Retinal pigment epithelial cell (primary cell): ENCODE data around the gene PPP2R1B.

ENCODE experiments used
- DNase-seq: peaks from one replicate; pipeline ENCODE4 v3.0.0-alpha.2; 2010; ENCODE audit warnings: low read depth
- H3K4me3 ChIP-seq: 2 replicates; pipeline ENCODE4 v1.5.1; 2011; ENCODE audit warnings: mild to moderate bottlenecking, low read length, control low read depth, moderate library complexity
- TF ChIP-seq, protein P1 (sequence below): conservative IDR thresholded peaks from 2 replicates; pipeline ENCODE4 v1.5.1; 2011; ENCODE audit warnings: low read depth, low read length, control low read depth, inconsistent platforms

PPP2R1B gene

DNA sequence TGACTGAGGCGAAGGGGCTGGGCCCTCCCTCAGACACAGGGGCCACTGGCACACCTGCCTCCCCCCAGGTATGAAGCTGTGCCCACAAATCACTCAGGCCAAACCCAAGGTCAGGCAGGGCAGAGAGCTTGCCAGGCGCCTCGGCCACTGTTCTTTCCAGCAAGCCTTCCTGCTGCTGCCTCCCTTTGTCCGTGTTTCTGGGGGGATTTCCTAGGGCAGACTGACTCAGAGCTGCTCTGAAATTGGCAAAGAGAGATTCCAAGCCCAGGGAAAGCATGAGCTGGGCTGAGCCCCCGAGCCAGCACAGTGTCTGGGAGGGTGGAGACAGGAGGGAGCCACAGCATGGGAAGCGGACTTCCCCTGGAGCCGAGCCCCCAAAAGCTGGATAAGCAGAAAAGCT, 33.2 kb downstream of the PPP2R1B start:
- DNase-seq: peak; percentile 59
- H3K4me3 ChIP-seq: no peak overlapping the region
- TF ChIP-seq, protein P1, sequence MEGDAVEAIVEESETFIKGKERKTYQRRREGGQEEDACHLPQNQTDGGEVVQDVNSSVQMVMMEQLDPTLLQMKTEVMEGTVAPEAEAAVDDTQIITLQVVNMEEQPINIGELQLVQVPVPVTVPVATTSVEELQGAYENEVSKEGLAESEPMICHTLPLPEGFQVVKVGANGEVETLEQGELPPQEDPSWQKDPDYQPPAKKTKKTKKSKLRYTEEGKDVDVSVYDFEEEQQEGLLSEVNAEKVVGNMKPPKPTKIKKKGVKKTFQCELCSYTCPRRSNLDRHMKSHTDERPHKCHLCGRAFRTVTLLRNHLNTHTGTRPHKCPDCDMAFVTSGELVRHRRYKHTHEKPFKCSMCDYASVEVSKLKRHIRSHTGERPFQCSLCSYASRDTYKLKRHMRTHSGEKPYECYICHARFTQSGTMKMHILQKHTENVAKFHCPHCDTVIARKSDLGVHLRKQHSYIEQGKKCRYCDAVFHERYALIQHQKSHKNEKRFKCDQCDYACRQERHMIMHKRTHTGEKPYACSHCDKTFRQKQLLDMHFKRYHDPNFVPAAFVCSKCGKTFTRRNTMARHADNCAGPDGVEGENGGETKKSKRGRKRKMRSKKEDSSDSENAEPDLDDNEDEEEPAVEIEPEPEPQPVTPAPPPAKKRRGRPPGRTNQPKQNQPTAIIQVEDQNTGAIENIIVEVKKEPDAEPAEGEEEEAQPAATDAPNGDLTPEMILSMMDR: no peak

DNA sequence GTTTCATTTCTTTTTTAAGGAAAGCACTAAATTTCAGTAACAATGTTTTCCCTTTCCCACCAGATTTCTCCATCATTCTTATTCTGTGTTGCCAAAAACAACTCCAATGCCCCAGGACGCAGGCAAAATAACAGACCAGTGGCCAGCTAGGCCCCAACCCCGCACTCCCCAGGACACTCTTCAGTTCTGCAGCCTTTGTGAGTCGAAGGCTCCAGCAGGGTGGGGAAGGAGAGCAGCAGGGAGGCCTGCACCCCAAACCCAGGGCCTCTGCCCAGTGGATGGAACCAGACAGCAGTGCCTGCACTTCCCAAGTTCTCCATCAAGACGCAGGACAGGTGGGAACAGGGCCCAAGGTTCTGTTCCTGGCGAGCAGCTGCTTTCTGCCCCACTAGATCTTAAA, 34.4 kb downstream of the PPP2R1B start:
- DNase-seq: no peak
- TF ChIP-seq, protein P1: no peak
- H3K4me3 ChIP-seq: no peak overlapping the region

DNA sequence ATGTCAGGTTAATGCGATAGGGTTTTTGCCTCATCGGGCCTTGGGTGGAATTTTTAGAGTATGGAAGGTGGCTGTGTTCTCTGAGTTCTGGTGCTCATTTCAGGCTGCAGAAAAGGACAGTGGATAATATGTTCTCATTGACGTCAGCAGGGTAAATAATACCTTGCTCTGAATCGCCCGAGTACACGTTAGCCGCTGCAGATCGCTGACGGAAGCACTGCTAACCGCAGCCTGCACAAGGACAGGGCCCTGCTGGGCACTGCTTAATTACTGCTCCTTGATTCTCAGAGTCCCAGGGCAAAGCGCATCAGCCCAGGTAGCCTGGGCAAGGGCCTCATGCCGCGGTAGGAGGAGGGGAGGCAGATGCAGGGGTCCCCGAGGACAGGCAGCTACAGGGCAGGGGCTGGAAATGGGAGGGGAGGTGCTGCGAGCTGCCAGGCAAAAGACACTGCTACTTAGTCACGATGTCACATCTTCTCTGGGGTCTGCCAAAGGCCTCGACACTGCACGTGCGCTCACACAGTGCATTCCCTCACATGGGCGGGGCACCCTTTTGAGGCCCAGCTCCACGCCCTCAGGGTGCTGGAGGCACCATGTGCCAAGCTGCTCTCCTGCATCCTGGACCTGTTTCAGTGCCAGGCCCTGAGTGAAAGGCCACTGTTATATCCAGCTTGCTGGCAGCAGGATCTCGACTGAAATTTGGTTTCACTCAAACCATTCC, 35.2 kb downstream of the PPP2R1B start:
- H3K4me3 ChIP-seq: no peak overlapping the region
- TF ChIP-seq, protein P1: no peak
- DNase-seq: peak; percentile 52

DNA sequence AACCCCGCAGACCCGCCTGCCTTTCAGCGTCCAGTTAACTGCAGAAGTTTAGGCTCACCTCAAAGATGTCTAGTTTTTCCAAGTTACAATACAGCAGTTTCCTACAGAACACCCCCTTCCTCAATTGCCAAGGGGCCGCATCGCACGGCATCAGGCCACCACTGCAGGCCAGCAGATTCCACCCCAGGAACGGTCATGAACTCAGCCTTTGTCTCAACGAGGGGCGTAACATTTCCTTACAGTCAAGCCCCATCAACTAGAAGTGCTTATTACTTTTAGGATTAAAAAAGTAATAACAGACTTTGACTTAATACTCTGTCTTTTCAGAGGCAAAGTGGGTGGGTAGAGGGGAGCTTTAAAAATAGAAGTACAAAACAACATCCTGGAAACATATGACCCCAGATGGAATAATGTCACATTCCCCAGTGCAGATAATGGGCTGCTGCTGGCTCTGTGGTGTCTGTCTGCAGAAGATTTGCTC, 36.3 kb downstream of the PPP2R1B start:
- TF ChIP-seq, protein P1: no peak
- H3K4me3 ChIP-seq: no peak overlapping the region
- DNase-seq: no peak

DNA sequence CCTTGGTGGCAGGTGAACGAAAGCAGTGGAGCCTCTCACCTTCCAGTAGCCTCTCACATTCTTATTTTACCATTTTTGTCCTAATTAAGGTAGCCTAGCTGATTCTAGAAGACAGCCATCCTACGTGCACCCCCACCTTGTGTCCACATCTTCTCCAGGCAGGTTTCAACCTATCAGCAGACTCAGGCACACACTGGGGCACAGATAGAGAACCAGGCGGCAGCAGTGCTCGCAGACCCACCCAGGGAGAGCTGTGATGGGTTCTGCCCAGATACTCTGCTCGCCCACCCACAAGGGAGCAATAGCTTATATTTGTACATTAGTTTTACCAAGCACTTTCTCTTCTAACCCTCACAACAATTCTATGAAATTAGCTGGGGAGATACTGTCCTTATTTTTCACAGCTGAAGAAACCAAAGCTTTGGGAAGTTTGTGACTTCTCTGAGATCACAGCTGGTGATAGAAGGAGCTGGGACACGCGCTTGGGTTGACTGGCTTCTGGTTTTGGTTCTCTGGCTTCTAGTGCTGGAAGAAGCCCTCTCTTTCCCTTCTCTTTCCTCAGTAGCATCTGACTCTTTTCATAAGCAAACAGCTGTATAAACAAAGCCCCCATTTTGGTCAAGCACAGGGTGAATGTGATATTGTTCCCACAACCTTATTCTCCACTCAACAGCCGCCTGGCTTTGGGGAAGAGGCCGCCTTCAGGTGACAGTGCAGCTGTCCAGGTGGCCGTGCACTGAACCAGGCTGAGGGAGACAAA, 36.9 kb downstream of the PPP2R1B start:
- no peak overlapping the region for H3K4me3 ChIP-seq
- TF ChIP-seq, protein P1: no peak
- DNase-seq: no peak

DNA sequence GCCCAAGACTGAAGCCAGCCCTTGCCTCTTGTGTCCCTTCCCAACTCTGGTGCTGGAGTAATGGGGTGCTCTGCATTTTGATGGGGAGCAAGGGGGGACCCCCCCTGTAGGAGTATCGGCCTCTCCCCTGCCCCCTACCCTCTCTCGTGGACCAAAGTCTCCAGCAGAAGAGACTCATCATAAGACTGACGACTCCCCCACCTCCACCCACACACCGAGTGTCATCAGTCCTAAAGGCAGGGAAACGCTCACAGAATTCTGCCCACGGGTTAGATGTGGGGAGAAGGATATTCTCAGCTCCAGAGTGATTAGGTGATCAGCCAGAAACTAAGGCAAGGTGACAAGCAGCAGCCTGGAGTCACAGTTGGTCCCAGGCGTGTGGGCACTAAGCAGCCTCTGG, 38.8 kb downstream of the PPP2R1B start:
- TF ChIP-seq, protein P1: no peak
- DNase-seq: no peak
- no peak overlapping the region for H3K4me3 ChIP-seq
